IMR-90 (cell line): ENCODE data around the gene ZNF484. TPM values are rescaled to one million over a fixed set of nuclear protein-coding genes. Genes with fewer than 3 reads are reported as not detected.

ENCODE experiments used
- ATAC-seq: fragments of 200-7000 bp; cut with Tn5 transposase; 2 replicates; pipeline ENCODE4 v1.9.1; 2020; ENCODE audit warnings: low read depth, mild to moderate bottlenecking, moderate library complexity
- BruUV-seq: library from RNA; stranded (reverse); fragments of 400-500 nt; replicated peaks from 2 replicates; lab custom pipeline; 2021; lab: Mats Ljungman, UMichigan
- CTCF ChIA-PET: fragments of 300-600 bp; formaldehyde crosslinking; extraction: SDS; loops from one replicate; lab custom pipeline; 2021; ENCODE audit warnings: antibody characterized with exemption; lab: Yijun Ruan, JAX
- POLR2A ChIA-PET: fragments of 300-600 bp; sonication (Branson Sonifier 250); formaldehyde crosslinking; loops from one replicate; lab custom pipeline; 2022; ENCODE audit warnings: antibody characterized with exemption; ENCODE audit not compliant: unreplicated experiment; lab: Charles Lee
- DNase-seq: peaks from one replicate; pipeline ENCODE4 v3.0.0; 2013
- H2AFZ ChIP-seq: replicated peaks from 2 replicates; pipeline ENCODE3; 2013; ENCODE audit warnings: low read length, mild to moderate bottlenecking; ENCODE audit not compliant: poor library complexity
- H2AK5ac ChIP-seq: 2 replicates; pipeline ENCODE4 v1.6.1; 2013; ENCODE audit warnings: low read depth, low read length, inconsistent platforms
- H2AK9ac ChIP-seq: replicated peaks from 2 replicates; pipeline ENCODE3; 2013; ENCODE audit warnings: mild to moderate bottlenecking, low read depth, low read length, moderate library complexity; ENCODE audit not compliant: poor library complexity
- H2BK120ac ChIP-seq: 2 replicates; pipeline ENCODE4 v1.6.1; 2013; ENCODE audit warnings: low read depth, low read length, inconsistent platforms
- H2BK15ac ChIP-seq: 3 replicates; pipeline ENCODE4 v1.6.1; 2013; ENCODE audit warnings: low read depth, low read length, inconsistent platforms
- H2BK20ac ChIP-seq: 2 replicates; pipeline ENCODE4 v1.6.1; 2013; ENCODE audit warnings: low read depth, mild to moderate bottlenecking, inconsistent platforms, low read length, moderate library complexity
- H2BK5ac ChIP-seq: 2 replicates; pipeline ENCODE4 v1.6.1; 2013; ENCODE audit warnings: mild to moderate bottlenecking, low read depth, low read length, inconsistent platforms; ENCODE audit not compliant: poor library complexity, severe bottlenecking
- H3K14ac ChIP-seq: replicated peaks from 2 replicates; pipeline ENCODE4 v1.6.1; 2013; ENCODE audit warnings: low read depth, low read length, inconsistent platforms
- H3K18ac ChIP-seq: 2 replicates; pipeline ENCODE4 v1.6.1; 2013; ENCODE audit warnings: low read depth, low read length, control low read depth
- H3K23ac ChIP-seq: 2 replicates; pipeline ENCODE4 v1.6.1; 2013; ENCODE audit warnings: low read depth, low read length, inconsistent platforms
- H3K27ac ChIP-seq: 2 replicates; pipeline ENCODE4 v1.5.1; 2013; ENCODE audit warnings: mild to moderate bottlenecking, control low read depth, low read length; ENCODE audit not compliant: insufficient read depth
- H3K27me3 ChIP-seq: 2 replicates; pipeline ENCODE4 v1.6.1; 2013; ENCODE audit warnings: low read length; ENCODE audit not compliant: control insufficient read depth, insufficient read depth
- H3K36me3 ChIP-seq: 2 replicates; pipeline ENCODE4 v1.6.1; 2013; ENCODE audit warnings: low read length, mixed read lengths; ENCODE audit not compliant: control insufficient read depth, insufficient read depth
- H3K4ac ChIP-seq: 2 replicates; pipeline ENCODE4 v1.6.1; 2013; ENCODE audit warnings: low read depth, low read length, inconsistent platforms
- H3K4me1 ChIP-seq: 2 replicates; pipeline ENCODE4 v1.6.1; 2013; ENCODE audit warnings: low read length, mixed read lengths; ENCODE audit not compliant: control insufficient read depth, insufficient read depth
- H3K4me2 ChIP-seq: 2 replicates; pipeline ENCODE4 v1.6.1; 2013; ENCODE audit warnings: low read depth, mild to moderate bottlenecking, control low read depth, low read length, moderate library complexity
- H3K4me3 ChIP-seq: 2 replicates; pipeline ENCODE4 v1.5.1; 2013; ENCODE audit warnings: low read depth, mild to moderate bottlenecking, control low read depth, low read length, moderate library complexity; ENCODE audit not compliant: insufficient read depth
- H3K56ac ChIP-seq: 2 replicates; pipeline ENCODE4 v1.6.1; 2013; ENCODE audit warnings: low read length, inconsistent platforms; ENCODE audit not compliant: insufficient read depth; ENCODE audit errors: extremely low read depth
- H3K79me1 ChIP-seq, 2 experiments: 2 replicates each; pipeline ENCODE4 v1.6.1; 2013; ENCODE audit warnings: low read length in 2 of 2, inconsistent platforms in 1 of 2, low read depth in 1 of 2
- H3K9ac ChIP-seq: 2 replicates; pipeline ENCODE4 v1.6.1; 2013; ENCODE audit warnings: low read depth, low read length, control low read depth
- H3K9me1 ChIP-seq: 2 replicates; pipeline ENCODE4 v1.6.1; 2013; ENCODE audit warnings: low read length, inconsistent platforms; ENCODE audit not compliant: insufficient read depth
- H3K9me3 ChIP-seq: 2 replicates; pipeline ENCODE4 v1.6.1; 2013; ENCODE audit warnings: low read length; ENCODE audit not compliant: control insufficient read depth, insufficient read depth
- H4K20me1 ChIP-seq: 2 replicates; pipeline ENCODE4 v1.6.1; 2013; ENCODE audit warnings: low read length, inconsistent platforms; ENCODE audit not compliant: insufficient read depth
- H4K5ac ChIP-seq: 2 replicates; pipeline ENCODE4 v1.6.1; 2013; ENCODE audit warnings: mild to moderate bottlenecking, low read depth, low read length, control low read depth
- H4K8ac ChIP-seq, 2 experiments: 2 replicates each; pipeline ENCODE4 v1.6.1; 2013; ENCODE audit warnings: low read depth in 2 of 2, low read length in 2 of 2, control low read depth in 1 of 2, inconsistent platforms in 1 of 2
- H4K91ac ChIP-seq: 2 replicates; pipeline ENCODE4 v1.6.1; 2013; ENCODE audit warnings: low read depth, low read length, inconsistent platforms; ENCODE audit not compliant: insufficient read depth
- BHLHE40 ChIP-seq: fragments of 150-350 bp; IDR thresholded peaks from 2 replicates; pipeline ENCODE4 v1.6.1; 2016; ENCODE audit warnings: mild to moderate bottlenecking, low read depth, low read length
- CTCF ChIP-seq: conservative IDR thresholded peaks from 2 replicates; pipeline ENCODE4 v1.5.1; 2012; ENCODE audit warnings: mild to moderate bottlenecking, low read depth, low read length, improper control_type of control experiment
- SMC3 ChIP-seq: fragments of 150-350 bp; IDR thresholded peaks from 2 replicates; pipeline ENCODE4 v1.6.1; 2016; ENCODE audit warnings: low read depth, mild to moderate bottlenecking, antibody characterized with exemption, low read length, moderate library complexity
- WGBS, 2 experiments: methylation state at CpG; one replicate each; pipeline versions ENCODE4 v1.1.5 to v1.1.7; 2013; ENCODE audit warnings: missing lambda C conversion rate in 2 of 2; ENCODE audit not compliant: insufficient read length in 1 of 2; ENCODE audit errors: extremely low coverage in 2 of 2; 5-methylcytosine and 5-hydroxymethylcytosine counted together
- dilution Hi-C: fragments of 300-500 bp; cut with HindIII; formaldehyde crosslinking; loops from one replicate; pipeline ENCODE4 v1.14.3; 2018; ENCODE audit warnings: low sequenced_read_pairs; ENCODE audit not compliant: unreplicated experiment
- in situ Hi-C: fragments of 300-500 bp; cut with MboI; formaldehyde crosslinking; loops from 3 replicates; pipeline ENCODE4 v1.14.3; 2019; ENCODE audit warnings: low sequenced_read_pairs, inconsistent platforms, mixed read lengths
- intact Hi-C: fragments of 100-400 bp; cut with micrococcal nuclease; formaldehyde crosslinking; loops from 2 replicates; pipeline ENCODE4 v1.10.0; 2022
- polyA plus RNA-seq, 3 experiments: library from polyadenylated mRNA; depleted of rRNA; stranded (reverse); fragments of >200 nt; gene quantifications; 2 replicates each; pipeline ENCODE4 v1.2.3, GENCODE V29; 2012; ENCODE audit warnings: low replicate concordance in 1 of 3
- total RNA-seq: library from RNA; depleted of rRNA; stranded (reverse); fragments of >200 nt; gene quantifications from 2 replicates; pipeline ENCODE4 v1.2.3, GENCODE V29; 2012

ZNF484 gene
- total and polyA plus RNA-seq, 2 of the 4 experiments (the other 2 are of a cell fraction): 1.4 to 11.8 TPM

- Histone ChIP-seq H2BK120ac (no peak overlapping the region), H4K91ac (no peak overlapping the region), H2BK15ac (no peak overlapping the region), H4K20me1 (no peaks in the 10 kb centered on the region; the same call in 1 of the 2 replicates), H2BK5ac (no peak overlapping the region), H3K23ac (no peak overlapping the region), H3K27ac (no peak overlapping the region), H3K9ac (no peak overlapping the region), H3K4me1 (no peaks in the 10 kb centered on the region), H2AK5ac (no peak overlapping the region), H3K56ac (no peak overlapping the region), H3K9me1 (no peaks in the 10 kb centered on the region), H3K27me3 (no peaks in the 10 kb centered on the region; the same call in none of the 2 replicates), H3K4me2 (no peak overlapping the region), H2AK9ac (no peak overlapping the region), H3K14ac (no peak overlapping the region), H4K8ac (no peak overlapping the region), H2AFZ (no peak overlapping the region), H3K4me3 (no peak overlapping the region), H2BK20ac (no peak overlapping the region), H3K9me3 (no peaks in the 10 kb centered on the region), H3K36me3 (no peaks in the 10 kb centered on the region), H4K5ac (no peak overlapping the region), H3K79me1 (no peaks in the 10 kb centered on the region), H3K18ac (no peak overlapping the region), H3K4ac (no peak overlapping the region)
- ChIA-PET CTCF (no interaction called here), POLR2A (no interaction called here)
- in situ Hi-C loops: no loop called here
- intact Hi-C loops: no loop called here
- dilution Hi-C loops: no loop called here
- no CpG with 5 or more reads among the region's 3 CpGs for WGBS, 2 experiments
- DNase-seq (no peak), ATAC-seq (no peak)
- TF ChIP-seq CTCF: no peak
- no peak for TF ChIP-seq BHLHE40
- TF ChIP-seq SMC3: no peak
- BruUV-seq: no TSS peak
Observed at GRCh38 chr9:92895812-92896436, 18.1 kb upstream of the ZNF484 start.
